HG02870 (cell line): Measurements from ENCODE around the gene EXOC7.

ENCODE experiments used
- ATAC-seq: cut with Tn5 transposase; IDR thresholded peaks from one replicate; pipeline ENCODE4 v1.9.1; 2021; ENCODE audit warnings: mild to moderate bottlenecking, moderate library complexity; ENCODE audit not compliant: unreplicated experiment

EXOC7 gene

DNA sequence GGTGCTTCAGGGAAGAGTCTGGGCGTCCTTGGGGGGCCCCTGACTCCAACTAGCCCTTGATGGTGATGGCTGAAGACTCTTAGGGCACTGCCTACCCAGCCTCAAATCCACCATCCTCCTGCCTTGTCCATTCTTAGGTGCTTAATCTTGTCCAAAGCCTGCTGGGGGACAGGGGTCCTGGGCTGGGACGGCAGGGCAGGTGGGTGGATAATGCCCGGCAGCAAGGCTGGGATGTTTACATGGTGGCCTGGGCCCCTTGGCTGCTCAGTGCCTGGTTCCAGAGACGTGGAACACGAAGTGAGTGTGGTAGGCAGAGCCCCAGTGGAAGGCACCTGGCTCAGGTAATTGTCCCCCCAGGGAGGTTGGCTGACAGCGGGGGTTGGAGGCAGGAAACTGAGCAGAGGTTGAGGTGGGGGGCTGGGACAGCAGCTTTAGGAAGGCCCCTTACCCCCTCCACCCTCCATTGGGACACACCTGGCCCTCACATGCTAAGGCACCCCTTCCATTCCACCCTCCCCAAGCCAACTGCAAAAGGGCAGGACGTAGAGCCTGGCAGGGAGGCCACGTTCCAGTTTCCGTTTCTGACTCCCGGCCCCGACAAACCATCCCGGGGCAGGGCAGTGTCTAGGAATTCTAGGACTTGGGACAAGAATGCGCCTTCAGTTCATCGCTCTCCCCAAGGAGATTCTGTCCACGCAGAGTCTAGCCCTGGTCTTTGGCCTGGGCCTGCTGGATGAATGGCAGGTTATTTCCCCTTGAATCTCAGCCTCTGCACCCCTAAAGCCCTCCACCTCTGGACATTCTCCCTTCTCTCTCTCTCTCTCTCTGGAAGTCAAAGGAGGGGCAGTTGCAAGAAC, 35.5 kb upstream of the EXOC7 start:
- no peak for ATAC-seq

DNA sequence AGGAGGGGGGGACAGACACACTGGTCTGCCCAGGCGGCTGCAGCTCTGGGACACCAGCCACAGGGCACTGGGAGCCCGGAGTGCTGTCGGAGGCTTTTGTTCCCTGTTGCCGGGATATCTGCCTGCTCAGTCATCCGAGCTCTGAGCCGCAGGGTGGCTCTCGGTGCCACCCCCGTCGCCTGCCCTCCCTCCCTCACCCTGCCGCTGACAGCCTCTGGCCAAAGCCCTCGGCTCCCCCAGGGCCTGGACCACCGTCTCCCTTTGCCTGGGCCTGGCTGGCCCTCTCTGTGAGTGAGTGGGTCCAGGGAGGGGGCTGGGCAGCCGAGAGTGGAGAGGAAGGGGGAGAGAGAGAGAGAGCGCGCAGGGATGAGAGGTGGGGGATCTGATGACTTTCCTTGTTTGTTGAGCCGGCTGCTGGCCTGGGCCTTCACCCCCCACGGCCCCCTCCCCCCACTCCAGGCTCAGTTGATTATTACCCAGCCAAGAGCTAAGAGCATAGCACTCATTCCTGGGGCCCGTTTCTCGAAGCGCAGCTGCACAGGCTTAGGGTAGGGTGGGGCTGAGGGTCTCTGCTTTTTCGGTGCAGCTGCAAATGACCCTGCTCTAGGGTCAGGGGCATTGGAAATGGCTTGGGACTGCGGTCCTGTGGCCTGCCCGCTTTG, 34.8 kb upstream of the EXOC7 start:
- no peak for ATAC-seq

DNA sequence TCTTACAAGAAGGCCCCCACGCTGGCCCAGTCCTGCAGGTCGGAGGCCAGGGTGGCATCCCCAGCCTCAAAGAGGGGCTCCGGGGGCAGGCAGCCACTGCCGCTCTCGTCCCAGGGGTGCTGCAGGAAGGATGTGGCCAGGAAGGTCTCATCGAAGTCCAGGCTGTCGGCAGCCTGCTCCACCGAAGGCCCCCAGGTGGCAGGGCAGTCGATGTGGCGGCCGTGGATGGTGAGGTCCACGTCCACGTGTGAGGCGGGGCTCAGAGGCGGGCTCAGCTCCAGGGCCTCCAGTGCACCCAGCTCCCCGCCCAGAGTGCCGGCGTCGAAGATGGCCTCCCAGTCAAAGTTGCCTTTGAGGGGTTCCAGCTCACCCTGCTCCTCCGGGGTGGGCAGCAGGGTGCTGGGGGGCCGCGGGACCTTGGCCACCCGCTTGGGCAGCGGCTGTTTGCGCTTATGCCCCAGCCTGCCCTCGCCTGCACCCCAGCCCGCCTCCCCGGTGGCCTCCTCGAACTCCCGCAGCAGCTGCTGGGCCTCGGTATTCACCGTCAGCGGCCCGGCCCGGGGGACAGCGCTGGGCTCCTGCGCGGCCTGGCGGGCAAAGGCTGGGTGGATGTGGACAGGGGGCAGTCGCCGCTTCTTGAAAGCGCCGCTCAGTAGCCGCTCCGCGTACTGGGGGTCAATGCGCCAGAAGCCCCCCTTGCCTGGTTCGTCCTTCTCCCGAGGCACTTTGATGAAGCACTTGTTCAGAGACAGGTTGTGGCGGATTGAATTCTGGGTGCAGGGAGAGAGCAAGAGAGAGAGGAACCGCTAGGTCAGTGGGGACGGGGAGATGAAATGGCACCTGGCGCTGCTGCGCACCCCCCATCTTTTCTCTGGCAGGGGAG, 34.0 kb upstream of the EXOC7 start:
- no peak for ATAC-seq

DNA sequence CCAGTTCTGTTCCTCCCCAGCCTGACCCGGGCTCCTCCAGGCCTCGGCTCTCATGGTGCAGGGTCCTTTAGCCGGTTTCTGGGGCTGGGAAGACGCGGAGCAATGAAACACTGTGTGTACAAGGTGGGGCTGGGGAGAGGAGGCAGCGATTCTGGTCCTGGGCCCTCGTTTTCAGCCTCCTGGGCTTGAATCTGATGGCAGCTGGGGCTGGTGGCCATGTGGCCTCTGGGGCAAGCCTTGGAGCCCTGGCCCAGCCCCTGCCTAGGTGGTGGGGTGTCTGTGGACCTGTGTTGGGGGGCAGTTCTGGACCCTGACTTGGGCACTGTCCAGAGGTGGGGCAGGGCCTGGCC, 33.4 kb upstream of the EXOC7 start:
- ATAC-seq = no peak

DNA sequence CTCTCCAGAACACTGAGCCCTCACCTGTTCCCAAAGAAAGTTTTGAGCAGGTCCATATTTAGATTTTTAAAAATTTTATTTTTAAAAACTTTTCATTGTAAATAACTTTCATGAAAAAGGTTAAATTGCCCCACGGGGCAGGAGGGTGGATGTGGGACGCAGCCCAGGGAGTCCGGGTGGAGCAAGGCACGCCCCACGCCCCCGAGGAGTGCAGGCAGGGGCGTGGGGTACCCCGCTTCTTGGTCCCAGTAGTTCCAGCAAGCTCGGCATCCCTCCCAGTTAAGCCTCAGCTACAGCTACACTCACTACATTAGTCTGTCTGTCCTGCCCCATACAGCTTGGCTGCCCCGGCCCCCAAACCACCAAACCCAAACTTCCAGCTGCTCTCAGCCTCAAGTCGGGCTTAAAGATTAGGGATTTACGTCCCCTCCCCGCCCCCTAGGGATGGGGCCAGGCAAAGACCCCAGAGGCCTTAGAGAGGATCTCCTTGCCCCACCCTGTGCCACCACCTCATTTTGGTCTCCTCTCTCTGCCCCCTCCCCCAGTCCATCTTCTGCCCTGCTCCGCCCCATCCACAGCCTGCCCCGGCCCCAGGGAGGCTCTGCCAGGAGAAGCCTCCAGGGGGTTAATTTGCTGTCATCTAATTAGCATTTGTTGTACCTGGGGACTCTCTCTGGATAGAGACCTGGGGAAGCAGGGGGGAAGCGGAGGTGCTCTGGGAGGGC, 32.9 kb upstream of the EXOC7 start:
- ATAC-seq = no peak

DNA sequence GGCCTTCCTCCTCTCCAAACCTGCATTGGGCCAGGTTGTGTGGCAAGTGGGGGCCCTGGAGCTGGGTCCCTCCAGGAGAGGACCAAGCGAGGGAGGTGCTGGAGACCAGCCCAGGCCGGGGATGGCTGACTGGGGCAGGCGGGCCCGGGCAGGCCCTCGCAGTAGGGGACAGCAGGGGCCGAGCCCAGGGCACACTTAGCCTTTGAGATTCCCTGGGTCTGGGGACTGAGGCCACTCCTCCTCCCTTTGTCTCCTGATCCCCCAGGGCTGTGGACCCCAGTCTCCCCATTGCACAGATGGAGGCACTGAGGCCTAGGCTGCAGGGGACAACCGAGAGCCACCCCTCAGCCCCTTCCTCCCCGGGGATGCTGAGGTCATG, 32.2 kb upstream of the EXOC7 start:
- no peak for ATAC-seq

DNA sequence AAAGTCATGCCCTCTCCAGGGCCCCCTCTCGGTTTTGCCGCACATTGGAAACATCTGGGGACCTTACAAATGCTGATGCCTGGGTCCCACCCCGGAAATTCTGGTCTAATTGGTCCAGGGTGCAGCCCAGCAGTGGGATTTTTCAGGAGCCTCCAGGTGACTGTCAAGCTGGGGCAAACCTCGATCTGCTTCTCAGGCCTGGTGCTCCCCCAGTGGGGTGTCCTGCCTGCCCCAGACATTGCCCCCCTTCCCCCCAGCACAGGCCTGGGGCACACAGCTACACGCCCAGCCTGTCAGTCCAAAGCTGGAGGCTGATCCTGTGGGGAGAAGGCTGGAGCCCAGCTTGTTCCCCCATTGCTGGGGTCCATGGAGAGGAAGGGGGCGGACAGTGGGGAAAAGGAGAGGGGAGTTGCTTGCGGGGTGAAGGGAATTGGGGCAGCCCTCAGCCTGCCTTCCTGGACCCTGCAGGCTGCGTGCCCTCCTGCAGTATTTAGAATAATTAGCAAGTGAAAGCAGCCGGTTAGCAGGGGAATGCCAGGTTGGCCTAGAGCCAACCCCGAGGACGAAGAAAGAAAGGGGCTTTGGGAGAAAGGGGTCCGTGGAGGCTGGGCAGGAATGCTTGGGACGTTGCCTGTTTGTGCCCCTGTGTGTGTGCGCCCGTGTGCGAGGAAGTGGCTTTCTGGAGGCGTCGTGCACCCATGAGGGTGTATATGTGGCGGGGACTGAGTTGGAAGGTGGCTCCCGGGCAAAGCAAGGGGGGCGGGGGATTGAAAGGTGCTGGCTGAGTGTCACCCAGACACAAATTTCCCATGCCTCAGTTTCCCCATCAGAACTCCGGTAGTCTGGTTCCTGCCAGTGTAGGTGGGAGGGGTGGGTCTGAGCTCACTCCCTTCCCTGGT, 31.6 kb upstream of the EXOC7 start:
- ATAC-seq = no peak

DNA sequence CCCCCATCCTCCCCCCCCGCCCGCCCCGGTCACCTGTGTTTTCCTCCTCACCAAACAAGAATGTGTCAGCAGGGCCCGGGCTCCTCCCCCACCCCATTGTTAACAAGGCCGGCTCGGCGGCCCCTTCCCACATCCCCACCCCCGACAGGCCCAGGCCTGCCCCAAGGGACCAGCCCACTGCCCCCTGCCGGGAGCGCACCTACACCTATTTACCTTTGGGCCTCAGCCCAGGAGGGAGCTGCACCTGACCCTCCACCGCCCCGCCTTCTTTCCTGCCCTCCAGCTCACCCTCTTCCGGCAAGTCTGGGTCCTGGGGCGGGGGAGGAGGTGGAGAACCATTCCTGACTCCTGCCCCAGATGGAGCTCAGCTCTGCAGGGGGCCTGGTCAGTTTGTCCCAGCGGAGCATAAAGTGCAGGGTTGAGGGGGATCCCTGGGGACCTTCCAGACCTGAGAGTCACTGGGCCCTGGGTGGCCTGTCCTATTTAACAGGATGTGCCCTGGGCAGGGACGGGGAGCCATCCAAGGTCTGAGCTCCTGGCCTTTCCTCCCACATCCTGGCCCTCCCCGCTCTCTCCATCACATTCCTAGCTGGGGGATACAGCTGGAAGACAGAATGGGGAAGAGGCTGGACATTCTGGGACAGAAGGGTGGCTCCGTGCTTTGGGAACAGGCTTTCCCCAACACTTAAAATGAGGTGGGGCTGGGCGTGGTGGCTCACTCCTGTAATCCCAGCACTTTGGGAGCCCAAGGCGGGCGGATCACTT, 29.2 kb upstream of the EXOC7 start:
- no peak for ATAC-seq

DNA sequence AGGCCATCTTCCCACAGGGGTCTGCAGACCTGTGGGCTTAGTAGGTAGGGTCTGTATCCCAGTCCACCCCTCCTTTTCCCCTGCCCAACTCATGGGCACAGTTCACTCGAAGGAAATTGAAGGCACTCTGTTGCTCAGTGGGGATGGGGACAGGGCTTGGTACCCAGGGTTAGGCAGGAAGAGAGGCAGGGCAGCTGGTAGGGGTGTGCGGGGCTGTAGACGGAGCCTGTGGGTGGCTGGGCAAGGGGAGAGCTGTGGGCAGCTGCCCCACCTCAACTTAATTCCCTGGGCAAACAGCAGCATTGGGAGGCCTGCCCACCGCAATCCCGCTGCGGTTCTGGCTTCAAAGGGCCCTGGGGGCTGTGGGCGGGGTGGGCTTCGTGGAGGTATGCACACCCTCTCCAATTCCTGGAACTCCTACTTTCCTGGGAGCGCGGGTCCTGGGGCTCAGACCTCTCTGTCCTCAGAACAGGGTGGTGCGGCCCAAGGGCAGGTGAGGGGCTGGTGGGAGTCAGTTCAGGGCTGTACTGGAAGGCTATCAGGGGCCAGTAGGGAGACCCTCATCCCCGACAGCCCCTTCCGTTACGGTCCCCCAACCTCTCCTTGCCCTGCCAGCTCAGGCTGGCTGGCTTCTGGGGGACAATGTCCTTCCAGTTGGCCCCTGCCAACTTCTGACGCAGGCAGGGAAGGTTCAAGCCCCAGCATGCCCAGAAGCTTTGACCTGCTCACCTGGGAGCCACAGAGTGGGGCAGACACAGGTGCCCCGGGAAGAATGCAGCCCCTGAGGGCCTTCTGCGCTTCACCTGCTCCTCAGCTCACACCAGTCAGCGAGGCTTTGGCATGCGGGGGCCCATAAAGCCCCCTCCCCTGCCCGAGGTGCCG, 28.3 kb upstream of the EXOC7 start:
- ATAC-seq = no peak

DNA sequence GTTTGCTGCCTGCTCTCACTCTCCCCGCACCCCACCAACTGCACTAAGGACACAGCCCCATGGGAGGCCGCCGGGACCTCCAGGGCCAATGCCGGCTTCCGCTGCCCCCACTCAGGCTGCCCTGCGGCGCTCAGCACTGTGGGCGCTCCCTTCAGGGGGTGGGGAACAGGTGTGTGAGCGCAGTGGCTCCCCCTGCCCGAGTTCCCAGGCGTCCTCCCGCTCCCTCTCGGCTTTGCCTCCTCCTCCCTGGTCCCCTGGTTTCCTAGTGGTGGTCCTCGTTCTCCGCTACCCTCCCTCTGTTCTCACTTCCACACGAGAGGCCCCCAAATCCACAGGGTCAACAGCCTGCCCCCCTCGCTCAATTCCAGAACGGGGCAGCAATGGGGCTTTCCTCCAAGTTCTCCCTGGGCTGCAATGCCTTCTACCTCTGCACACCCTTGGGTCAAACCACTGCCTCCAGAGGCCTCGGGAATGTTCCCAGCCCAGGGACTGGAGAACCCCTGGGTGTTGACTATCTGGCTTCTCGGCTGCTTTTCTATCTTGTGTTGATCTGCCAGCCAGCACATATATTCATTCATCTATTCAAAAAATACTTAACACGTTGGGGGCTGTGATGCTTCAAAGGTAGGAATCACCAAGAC, 27.6 kb upstream of the EXOC7 start:
- ATAC-seq = no peak

DNA sequence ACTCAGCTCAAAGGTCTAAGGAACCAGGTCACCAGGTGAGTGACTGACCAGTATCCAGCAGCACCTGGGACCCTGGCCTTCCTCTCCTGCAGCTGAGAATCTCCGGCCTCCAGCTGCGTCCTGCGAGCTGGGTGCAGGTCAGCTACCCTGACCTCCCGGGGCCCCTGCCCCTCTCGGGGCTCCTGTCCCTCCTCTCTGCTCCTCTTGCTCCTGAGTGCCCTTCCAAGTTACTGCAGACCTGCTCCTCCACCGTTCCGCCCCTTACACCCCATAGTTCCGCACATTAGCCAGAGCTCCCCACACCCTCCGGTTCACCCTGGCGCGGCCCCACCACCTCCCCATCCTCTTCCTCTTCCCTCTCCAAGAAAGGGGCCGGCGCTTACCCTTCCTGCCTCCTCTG, 26.9 kb upstream of the EXOC7 start:
- ATAC-seq = no peak

DNA sequence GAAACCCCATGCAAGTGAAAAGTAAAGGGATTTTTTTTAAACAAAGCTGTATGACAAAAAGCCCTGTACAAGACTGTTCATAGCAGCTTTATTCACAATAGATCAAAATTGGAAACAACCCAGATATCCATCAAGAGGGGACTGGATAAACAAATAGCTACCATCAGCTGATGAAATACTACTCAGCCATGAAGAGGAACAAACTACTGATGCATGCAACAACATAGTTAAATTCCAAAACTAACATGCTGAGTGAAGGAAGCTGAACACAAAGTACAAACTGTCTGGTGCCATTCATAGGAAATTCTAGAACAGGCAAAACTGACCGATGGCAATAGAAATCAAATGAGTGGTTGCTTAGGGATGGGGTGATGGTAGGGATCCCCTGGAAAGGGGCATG, 22.3 kb upstream of the EXOC7 start:
- no peak for ATAC-seq

DNA sequence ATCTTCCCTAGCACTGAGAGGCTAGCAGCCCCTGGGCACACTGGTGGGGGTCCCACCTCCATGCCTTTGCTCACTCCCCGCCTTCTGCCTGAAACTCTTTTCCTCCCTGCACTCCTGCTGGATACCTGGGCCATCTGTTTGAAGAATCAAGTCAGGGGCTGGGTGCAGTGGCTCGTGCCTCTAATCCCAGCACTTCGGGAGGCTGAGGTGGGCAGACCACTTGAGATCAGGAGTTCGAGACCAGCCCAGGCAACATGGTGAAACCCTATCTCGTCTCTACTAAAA, 21.7 kb upstream of the EXOC7 start:
- ATAC-seq = no peak

DNA sequence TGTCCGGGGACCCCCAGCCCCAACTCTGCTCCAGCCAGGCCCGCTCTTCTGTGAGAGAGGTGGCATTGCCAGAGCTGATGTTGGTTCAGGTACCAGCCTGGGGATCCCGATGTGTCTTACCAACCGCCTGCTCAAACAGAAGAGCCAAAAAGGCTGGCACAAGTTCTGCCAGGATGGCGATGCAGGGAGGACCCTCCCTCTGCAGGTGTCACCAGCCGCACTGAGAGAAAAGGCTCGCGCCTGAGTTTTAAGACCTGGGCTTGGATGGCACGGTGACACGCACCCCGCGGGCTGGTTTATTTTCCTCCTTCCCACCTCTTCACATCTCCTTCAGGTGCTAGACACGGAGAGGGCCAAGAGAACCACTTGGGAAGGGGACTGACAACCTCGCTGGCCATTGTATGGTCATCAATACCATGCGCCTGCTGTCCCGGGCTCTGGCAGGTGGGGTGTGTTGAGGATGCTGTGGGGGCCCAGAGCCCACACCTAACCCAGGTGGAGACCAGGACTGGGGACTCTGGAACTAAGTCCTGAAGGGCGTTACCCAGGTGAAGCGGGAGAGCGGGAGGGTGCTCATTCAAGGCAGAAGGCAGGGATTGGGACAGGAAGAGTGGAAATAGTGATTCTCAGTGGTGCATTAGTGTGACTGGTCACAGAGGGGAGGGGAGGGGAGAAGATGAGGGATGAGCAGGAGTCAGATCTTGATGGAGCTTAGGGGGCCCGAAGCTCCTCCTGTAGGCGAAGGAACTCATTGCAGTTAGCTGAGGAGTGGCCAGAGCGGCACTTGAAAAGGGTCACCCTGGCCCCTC, 21.2 kb upstream of the EXOC7 start:
- no peak for ATAC-seq

DNA sequence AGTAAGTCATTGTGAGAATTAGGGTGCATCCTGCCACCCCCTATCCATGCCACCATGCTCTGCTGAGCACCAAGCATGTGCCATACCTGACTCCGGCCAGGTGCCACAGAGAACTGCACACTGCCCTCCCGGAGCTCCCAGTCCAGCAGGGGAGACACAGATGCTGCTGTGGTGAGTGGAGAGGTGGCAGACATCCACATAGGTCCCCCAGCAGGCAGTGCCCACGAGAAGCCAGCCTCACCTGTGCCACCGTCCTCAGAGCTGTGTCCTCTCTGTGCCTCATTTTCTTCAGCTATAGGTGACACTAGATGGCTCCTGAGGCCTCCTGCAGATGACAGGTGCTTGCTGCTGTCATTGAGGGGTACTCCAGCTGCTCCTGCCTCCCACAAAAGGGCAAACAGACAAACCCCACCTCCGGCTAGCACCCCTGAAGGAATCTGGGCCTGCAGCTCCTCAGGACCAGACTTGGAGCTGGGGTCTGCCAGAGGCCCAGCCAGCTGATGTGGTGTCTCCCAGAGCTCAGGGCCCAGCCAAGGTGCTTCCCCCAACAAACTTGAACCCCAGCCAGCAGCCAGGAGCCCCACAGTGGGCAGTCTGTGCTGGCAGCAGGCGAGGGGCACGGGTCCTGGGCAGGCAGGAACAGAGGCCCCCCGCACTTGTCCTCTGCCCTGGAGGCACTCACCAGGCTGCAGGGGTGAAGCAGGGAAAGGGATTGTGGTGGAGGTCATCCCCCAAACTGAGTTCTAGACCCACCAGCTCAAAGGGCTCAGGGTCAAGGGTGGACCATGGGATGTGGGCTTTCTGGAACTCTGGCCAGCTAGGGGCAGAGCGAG, 20.4 kb upstream of the EXOC7 start:
- no peak for ATAC-seq

DNA sequence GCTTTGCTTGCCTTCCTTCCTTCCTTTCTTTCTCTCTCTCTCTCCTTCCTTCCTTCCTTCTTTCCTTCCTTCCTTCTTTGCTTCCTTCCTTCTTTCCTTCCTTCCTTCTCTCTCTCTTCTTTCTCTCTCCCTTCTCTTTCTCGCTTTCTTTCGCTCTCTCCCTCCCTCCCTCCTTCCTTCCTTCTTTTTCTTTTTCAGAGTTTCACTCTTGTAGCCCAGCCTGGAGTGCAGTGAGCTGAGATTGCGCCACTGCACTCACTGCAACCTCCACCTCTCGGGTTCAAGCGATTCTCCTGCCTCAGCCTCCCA, 19.6 kb upstream of the EXOC7 start:
- ATAC-seq = no peak
